CD4-positive, alpha-beta T cell treated with Interleukin-4 for 1 hour (primary cell): ENCODE data around the gene UBE2E2.
"Not testable (repeated sequence)": the region's sequence is repeated elsewhere in the genome, so short reads cannot be mapped to it uniquely, and the experiment has no call there.

ENCODE experiments used
- DNase-seq, 2 donors: peaks; one replicate each; pipeline ENCODE4 v3.0.0-alpha.2; 2020 to 2022

The UBE2E2 gene

DNA sequence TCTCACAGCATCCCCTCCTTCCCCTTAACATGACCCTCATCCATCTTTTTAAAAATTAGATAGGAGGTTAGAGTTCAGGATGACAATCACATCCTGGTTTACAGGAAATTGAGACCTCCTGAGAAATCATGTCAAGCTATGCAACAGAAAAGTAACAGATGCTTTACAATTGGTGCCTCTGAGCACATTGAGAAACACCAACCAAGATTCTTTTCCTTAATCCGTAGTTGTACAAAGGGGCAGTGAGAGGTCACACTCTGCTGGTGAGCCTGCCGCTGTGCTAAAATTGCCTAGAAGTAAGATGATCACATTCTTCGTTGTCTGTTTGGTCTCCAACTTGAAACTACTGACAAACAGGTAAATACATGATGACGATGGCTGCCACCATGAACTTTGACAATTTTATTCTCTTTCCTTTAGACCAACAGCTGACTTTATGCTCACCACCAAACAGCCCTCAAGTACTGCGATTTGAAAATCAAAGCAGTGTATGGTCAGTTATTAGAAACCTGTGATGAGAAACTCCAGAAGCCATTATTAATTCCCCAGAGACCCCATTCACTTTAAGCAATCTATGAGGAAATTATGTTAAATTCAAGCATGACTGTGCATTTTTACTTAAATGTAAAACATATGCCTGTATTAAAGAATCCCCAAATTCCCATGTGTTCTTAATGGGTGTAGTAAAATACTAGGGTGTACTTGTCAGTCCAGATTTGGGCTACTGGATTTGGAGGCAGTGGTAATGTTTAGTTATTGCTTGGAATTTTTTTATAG is 392.0 kb downstream of the UBE2E2 start:
- DNase-seq = no peak

DNA sequence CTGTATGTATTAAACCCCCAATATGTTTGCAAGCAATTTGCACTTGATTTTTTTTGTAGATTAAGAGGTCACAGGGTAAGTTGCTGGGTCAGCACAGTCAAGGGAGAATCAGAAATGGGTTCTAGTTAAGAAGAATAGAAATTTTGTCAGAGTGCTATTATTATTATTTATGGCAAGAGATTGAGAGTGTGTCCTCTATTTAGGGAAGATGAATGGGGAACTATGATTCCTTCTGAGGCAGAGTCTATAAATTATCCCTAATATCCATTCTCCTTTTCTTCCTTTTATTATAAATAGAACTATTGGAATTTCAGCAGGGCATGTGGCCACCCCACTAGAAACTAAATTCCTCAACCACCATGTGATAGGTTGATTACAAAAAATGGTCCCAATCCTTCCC is 392.7 kb downstream of the UBE2E2 start:
- no peak for DNase-seq

DNA sequence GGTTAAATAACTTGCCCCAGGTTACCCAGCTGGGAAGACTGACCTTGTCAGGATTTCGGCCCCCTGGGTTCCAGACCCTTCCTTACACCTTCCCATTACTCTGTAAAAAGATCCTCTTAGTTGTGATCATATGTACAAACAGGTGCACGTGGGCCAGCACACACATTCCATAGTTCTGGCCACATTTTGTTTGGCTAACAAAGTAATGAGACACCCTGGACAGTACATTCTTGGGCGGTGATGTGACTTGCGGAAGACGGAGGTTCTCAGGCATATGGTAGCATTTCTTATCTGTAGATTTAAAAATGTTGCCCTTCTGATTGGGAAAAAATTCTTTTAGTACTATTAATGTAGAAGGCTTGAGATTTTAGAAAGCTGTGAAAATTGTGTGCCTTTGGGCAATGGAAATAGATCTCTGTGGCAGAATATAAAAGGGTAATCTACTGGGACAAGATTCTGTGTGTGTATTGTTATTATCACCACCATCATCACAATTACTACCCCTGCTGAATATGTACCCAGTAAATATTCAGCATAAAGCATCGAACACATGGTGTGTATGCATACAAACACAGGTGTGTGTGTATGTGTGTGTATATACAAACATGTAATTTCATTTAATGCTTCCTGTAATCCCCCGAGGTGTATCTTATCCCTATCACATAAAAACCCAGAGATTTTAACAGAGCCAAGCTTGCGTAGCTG is 397.2 kb downstream of the UBE2E2 start:
- no peak for DNase-seq

DNA sequence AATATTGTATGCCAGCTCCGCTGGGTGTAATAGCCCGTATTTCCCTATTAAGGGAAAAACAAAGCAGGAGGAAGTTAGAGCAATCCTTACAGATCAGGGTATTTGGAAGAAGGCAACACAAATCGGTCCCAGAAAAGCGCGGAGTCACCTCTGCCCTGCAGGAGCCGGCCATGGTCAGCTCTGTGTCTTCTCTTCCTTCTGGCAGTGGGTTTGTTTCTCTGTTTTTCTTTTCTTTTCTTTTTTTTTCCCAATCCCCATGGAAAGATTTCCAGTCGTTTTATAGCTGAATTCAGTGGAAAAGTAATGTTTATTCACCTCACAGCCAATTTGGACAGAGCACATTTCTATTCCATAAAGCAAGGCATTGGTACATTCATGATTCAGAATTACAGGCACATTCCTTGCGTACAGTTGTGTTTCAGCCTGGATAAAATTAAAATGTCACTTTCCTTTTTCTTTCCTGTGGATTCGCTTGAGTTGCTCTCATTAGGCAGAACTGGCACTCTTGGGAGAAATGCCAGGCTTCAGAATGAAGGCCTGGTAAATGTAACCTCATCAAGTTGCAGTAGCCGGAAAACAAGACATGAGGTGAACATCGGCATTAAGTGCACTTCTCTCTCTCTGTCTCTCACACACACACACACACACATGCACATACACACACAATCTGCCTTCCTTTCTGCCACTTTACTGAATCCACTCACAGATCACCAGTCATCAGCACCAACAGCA is 398.1 kb downstream of the UBE2E2 start:
- no peak for DNase-seq

DNA sequence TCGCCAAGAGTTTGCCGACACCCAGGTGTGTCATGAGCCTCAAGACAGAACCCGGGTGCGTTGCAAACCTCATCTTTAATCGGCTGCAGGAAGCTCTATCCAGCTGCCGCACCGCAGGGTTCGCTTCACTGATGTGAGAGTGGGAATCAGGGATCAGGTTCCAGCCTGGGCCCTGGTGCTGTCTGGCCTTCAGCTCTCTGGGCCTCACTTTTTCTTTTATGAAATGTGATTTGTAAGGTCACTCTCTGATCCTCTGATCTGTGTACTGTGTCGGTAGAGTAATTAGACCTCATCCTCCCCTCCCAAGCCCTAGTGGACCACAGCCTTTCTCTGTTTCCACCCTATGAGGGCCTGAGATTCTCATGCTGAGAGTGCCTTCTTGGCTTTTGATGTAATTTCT is 399.8 kb downstream of the UBE2E2 start:
- DNase-seq = no peak

DNA sequence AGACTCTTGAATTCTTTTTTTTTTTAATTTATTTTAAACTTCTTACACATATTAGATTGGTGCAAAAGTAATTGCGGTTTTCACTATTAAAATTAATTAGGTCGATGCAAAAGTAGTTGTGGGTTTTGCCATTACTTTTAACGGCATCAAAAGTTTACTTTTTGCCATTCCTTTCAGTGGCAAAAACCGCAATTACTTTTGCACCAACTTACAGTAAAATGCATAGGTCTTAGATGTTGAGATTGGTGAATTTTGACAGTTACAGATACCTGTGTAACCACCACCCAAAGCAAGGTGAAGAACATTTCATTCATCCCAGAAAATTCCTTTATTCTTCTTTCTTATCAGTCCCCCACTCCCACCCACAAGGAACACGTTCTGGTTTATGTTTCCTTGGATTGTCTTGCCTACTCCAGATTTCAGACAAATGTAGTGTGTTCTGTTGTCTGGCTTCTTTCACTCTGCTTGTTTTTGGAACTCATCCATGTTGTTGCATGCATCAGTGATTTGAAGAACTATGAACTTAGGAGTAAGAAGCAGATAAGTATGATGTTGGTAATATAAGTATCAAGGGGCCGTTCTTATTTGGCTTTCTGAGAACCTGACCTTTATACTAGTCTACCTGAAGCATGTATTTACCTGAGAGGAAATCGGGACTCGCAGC is 404.2 kb downstream of the UBE2E2 start:
- no peak for DNase-seq

DNA sequence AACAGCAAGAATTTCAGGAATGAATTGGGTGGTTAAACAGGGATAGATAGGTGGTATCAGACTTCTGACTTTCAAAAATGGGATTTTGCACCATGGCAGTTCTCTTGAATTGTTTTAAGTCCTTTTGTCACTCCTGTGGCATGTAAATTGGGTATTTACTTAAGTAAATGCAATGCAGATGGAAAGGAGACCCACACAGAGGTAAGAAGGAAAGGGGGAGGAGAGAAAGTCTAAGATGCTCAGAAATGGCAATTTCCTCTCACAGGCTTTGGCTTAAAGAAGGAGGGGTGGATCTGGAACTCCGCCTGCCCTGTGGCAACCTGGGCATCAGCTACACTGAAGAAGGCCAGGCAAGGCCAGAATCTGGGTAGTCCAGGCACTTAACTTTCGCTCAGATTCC is 405.5 kb downstream of the UBE2E2 start:
- no peak for DNase-seq

DNA sequence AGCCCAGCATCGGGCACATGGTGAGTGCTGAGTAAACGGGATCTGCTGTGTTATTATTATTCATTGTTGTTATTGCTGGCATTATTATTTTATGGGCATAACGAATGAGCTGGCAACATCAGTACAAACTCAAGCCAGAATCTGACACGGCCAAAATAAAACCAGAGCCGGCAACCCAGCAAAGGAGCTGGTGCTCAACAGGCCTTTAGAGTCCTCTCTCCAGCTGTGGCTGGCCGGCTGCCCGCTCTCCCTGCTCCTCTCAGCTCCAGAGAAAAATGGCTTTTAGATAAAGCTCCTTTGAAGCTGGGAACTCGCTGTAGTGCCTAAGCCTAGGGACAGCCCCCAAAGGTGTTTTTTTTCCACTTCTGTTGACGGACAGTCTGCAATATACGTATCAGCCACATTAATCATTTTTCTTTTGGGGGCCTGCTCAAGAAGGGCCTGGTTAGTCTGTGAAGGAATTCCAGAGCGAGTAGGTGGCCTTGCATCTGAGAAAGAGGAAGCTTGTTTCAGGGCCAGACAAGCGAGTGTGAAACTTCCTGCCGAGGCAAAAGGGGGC is 408.7 kb downstream of the UBE2E2 start:
- DNase-seq = no peak

DNA sequence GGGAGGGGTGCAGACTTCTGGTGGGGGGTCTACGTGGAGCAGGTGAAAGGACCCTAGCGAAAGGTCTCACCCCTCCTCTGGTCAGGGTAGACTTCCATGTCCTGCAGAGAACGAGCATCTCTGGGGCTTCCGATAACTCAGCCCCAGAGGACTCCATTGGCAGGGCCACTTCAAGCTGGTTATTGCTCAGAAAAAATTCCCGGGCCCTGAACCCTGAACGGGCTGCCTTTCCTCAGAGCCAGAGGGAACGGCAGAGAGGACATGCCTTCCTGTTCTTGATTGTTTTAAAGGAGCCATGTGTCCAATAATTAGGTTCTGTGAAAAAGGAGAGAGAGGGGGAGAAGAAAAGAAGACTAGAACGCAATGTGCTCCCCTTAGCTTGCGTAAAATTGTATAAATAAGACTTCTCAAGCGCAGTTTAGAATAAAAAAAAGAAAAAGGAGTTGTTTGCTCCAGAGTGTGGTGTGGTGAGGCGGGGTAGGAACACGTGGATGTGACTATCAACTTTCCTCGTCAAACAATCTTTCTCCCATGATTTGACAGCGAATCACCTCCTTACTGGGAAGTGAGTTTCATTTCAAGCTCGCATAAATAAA is 409.3 kb downstream of the UBE2E2 start:
- DNase-seq = no peak

DNA sequence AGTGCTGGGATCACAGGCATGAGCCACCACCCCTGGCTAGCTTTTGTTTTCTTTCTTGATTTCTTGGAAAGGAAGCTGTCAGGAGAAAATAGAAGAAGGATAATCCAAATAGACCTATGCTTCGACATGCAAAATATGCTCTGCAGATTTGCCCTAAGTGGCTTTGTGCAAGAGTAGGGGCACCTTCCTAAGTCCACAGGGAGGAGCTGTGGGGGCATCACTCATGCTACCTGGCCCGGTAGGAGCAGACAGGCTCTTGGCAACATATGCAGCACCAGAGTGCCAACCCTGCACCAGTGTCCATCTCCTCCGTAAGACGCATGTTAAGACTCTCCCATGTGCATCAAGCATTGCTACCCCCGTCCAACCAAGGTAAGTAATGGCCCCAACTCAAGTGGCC is 411.9 kb downstream of the UBE2E2 start:
- no peak for DNase-seq

DNA sequence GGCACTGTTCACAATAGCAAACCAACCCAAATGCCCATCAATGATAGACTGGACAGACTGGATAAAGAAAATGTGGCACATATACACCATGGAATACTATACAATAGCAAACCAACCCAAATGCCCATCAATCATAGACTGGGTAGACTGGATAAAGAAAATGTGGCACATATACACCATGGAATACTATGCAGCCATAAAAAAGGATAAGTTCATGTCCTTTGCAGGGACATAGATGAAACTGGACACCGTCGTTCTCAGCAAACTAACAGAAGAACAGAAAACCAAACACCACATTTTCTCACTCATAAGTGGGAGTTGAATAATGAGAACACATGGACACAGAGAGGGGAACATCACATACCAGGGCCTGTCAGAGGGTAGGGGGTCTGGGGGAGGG is 415.3 kb downstream of the UBE2E2 start:
- DNase-seq = not testable (repeated sequence)

DNA sequence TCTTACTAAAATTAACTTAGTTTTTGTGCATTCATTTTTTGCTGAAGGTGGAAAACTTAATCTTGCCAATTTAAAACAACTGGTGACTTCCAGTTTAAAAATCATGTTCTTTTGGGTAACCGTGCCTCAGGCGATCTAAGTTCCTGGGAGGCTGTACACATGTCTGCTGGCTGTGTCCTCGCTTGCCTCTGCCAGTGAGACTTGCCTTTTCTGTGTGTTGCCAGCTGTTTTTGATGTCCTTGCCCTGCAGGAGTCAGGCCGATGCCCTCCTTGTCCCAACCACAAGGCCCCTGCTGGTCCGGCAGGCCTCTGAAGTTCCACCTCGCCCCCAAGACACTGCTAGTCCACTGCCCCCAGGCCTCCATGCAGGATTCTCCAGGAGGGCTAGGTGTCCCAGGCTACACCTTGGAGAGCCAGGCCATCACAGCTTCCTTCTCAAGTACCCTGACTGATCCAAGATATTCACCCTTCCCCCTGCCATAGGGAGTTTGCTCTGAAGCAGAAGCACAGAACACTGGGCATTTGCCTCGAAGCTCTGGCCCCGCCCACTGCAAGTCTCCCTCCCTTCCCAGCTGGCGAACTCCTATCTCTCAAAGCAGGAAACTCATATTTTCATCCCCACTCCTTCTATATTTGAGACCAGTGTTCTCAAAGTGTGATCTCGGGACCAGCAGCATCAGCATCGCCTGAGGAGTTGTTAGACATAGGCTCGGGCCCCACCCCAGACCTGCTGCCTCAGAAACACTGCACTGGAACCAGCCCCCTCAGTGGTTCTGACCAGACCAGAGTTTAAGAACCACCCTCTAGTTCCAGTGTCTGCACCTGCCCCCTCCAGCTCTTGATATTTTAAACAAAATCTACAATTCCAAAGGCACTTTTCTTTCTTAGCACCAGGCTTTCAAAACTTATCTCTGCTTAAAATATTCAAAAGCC is 416.8 kb downstream of the UBE2E2 start:
- DNase-seq = no peak

DNA sequence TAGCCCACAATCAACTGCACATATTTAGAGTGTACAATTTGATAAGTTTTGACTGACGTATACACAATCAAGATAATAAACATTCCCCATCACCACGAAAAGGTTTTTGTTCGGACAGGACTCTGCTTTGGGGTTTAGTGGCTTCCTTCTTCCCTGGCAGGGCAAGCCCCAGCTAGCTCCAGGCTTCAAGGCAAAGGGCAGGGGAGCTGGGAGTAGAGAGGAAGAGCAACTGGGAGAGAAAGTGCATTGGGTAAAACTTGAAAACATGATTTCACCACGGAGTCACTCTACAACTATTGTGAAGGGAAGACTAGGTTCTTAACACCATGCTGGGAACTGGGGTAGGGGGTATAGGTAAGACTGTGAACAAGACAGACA is 417.5 kb downstream of the UBE2E2 start:
- no peak for DNase-seq

DNA sequence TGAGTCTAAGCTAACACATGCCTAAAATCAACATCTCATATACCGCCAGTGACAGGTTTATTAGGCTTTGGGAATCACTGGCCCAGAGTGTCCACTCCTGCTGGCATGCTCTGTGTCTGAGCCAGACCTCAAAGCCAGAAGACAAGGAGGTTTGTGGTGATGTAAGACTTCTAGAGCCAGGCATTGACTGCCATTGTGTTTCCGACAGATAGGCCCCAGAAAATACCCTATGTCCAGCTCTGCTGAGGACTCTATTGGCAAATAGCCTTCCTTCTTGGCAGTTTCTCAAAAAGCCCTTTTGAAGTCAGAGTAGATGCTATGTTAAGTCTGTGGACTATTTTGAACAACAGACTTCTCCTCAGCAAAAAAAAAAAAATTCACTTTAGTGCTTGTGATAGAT is 420.7 kb downstream of the UBE2E2 start:
- DNase-seq = no peak

DNA sequence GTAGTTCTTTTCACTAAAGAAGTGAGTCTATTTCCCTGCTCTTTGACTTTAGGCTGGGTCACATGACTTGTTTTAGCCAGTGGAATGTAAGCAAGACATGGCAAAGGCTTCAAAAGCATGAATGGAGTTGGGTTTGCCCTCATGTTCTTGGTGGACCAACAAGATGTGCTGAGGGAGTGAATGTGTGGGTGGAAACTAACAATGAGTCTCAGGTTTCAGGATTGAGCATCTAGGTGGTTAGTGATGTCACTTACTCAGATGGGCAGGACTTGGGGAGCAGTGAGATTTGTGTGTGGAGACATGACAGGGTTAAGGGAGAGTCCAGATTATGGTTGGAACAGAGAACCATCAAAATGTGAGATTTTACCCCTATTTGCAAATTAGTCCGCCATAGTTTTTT is 421.2 kb downstream of the UBE2E2 start:
- DNase-seq = no peak

DNA sequence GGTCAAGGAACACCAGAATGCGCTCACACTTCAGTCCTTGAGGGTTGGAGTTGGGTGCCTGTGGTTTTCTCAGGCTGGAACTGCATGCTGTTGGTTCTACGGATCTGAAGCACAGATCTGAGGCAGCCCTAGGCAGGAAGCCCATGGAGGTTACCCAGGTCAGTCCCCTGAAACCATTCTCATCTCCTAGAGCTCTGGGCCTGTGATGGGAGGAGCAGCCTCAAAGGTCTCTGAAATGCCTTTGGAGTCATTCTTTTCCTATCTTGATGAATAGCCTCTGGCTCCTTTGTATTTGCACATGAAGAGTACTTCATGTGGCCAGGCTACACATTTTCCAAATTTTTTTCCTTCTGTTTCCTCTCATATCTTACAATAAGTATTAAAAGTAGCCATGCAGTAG is 423.3 kb downstream of the UBE2E2 start:
- no peak for DNase-seq

DNA sequence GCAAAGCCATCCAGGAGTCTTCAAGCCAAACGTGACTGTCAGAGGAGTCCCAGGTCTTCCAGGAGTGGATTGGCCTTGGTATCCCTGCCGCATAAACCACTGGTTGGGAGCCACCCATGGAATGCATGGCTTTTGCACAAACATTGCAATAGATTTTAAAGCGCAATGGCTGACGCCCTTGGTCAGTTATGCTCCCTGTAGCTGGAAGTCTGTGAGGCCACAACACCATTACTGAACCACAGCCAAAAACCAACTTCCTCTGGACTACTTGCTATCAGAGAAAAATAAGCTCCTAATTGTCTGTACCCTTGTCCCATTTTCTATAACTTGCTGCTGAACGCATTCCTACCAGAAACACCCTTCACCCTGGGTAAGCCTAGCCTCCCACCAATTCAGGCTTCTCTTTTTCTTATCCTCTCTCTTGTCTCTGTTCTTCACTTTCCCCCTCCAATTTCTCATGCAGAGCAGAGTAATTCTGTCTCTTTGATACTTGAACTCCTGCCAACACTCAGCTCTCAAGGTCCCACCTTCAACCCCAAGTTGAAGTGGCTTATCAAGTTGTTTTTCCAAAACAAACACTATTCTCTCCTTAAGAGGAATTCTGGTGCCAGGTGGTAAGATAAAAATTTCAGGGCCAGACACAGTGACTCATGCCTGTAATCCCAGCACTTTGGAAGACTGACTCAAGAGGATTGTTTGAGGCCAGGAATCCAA is 426.2 kb downstream of the UBE2E2 start:
- DNase-seq = no peak

DNA sequence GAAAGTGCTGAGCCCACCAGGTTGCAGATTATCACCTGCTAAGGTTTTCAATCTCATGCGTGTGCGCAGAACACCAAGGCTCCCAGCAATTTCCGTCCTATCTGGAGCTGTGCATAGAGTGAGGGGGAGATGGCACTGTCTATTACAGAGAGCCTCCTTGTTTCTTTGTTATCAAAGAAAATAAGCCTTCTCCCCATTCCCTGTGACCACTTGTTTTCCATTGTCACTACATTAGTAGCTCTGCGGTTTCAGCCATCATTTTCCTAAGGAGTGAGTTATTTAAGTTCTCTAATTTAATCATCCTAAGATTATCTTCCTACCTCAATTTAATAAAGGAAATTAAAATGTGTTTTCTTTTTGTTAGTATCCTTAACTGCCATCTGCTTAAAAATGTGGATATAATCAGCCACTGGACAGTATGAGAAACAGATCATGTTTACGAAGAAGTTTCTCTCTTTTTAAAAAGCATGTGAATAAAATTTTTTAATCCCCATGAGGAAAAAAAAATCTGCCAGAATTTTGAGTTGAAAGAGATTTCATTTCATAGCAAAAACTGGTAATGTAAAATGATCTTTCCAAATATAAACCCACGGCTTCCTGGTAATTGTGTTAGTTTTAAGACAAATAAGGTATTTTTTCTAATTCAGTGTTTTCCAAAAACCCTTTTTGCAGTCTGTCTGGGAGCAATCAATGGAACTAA is 430.3 kb downstream of the UBE2E2 start:
- DNase-seq = no peak

DNA sequence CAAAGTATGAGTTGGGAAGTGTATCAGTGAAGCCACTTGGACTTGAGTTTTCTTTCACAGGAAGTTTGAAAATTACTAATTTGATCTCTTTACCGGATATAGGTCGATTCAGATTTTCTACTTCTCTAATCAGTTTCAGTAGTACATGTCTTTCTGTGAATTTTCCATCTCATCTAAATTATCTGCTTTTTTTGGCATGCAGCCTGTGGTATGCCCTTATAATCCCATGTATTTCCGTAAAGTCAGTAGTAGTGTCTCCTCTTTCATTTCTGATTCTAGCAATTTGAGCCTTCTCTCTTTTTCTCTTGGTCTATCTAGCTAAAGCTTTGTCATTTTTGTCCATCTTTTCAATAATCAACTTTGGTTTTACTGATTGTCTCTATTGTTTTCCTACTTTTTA is 434.2 kb downstream of the UBE2E2 start:
- DNase-seq = no peak

DNA sequence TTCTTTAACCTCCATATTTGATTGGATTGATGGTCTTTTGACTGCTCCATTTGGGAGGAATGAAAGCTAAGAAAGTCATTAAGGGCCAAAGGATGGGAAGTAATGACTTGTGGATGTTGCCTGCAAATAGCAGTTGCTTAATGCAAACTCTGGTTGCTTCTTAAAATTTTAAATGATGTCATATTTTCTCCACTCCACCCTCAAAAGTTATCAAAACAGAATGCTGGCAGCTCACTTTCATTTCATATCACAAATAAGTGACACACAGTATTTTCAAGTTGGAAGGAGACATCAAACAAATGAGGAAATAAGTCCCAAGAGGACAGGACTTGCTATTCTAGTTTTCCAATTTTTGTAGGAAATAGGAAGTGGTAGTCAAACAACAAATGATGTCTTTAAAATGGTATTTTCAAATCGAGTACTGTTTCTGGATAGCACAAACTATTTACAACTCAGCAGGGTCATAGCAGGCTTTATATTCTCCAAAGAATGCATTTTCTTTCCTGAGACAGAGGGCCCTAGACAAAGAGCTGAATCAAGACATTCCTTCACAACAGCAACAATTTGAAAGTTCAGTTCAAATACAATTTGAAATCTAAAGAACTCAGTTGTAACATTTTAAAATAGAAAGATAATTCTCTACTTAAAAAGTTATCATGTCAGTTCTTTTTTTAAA is 437.5 kb downstream of the UBE2E2 start:
- no peak for DNase-seq
